Measurements from ENCODE around the gene FOXS1.

FOXS1 gene

DNA sequence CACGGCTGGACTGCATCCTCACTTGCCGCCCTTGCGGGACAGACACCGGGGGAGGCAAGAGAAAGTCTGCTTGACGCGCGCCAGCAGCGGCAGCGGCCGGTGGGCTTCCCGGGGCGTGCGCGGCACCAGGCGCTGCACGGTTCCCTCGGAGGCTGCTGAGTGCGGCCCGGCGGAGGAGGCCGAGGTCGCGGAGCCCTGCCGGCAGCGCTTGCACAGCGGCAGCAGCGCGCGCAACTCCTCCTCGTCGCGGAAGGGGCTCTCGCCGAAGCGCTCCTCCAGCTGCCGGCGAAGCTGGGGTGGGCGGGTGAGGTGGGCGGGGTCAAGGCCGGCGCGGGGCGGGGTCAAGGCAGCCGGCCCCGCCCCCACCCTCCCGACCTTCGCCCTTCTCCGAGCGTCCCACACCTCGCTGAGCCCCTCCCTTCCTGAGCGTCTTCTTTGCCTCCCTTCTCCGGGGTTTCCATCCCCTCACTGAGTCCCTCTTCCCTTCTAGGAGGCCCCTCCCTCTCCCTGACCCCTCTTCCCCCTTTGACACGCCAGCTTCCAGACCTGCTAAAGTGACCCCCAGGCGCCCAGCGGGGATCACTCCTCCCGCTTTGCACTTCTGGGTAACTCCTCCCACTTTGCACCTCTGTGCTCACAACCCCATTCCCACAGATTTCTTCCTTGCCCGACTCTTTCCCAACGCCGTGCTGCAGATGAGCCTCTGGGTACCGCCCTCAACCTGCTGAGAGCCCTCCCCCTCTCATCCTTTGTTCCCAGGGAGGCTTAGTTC lies 16.2 kb upstream of the FOXS1 start:
- DNase-seq (ENCODE audit: low read depth in 4 of 4, low spot score in 1 of 4): peak; percentile 33 to 53 (median 43)

DNA sequence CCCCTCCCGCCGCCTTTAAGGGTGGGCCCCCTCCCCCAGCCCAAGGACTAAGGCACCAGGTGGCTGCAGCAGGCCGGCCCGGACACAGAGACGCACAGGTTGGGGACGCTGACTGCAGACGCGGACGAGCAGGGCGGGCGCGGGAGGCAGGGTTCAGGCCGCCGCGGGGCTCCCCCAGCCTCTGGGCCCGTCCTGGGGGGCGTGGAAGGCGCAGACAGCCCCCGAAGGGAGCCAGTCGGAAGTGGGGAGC lies 15.7 kb upstream of the FOXS1 start:
- no peak for DNase-seq (ENCODE audit: low read depth in 4 of 4, low spot score in 1 of 4)

DNA sequence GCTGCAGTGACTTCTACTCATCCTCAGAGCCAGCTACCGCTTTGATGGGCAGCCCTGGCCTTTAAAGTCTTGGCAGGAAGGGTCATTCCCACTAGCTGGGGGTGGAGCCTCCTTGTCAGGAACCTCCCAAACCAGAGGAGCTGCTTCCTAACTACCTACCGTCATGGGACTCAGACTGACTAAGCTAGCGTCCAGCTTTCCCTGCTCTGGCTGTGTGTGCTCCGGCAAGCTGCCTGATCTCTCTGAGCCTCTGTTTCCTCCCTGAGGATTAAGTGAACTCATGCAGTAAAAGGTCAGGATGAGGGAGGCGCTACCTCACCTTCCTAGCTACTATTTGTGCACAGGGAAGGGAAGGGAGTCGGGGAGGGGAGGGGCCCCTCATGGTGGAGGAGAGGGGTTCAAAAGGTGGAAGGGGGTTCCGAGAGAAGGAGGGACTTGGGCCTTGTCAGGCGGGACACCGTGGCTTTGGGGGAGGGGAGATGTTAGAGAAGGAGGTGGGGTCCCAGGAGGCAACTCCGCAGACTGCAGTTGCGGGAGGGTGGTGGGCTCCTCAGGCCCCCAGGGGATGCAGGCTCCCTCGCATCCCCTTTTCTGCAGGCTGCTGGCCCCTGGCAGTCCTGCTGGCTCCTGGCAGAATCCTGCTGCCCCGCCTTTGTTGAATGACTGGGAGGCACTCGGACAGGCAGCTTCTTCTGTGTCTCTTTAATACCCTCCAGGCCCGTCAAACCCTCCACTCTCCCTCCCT lies 15.2 kb upstream of the FOXS1 start:
- no peak for DNase-seq (ENCODE audit: low read depth in 4 of 4, low spot score in 1 of 4)

DNA sequence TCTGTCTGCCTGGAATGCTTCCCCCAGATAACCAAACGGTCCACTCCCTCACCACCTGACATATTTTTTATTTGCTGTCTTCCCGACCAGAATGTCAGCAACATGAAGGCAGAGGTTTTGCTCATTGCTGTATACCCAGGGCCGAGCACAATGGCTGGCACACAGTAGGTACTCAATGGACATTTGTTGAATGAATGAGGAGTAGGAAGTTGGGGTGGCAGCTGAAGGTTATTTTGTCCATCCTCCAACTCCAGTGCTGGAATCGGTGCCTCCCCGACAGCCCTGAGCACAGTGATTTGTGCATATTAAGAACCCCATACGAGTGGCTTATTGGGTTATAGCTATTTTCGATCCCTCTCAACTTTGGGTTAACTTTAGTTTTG lies 14.6 kb upstream of the FOXS1 start:
- no peak for DNase-seq (ENCODE audit: low read depth in 4 of 4, low spot score in 1 of 4)

DNA sequence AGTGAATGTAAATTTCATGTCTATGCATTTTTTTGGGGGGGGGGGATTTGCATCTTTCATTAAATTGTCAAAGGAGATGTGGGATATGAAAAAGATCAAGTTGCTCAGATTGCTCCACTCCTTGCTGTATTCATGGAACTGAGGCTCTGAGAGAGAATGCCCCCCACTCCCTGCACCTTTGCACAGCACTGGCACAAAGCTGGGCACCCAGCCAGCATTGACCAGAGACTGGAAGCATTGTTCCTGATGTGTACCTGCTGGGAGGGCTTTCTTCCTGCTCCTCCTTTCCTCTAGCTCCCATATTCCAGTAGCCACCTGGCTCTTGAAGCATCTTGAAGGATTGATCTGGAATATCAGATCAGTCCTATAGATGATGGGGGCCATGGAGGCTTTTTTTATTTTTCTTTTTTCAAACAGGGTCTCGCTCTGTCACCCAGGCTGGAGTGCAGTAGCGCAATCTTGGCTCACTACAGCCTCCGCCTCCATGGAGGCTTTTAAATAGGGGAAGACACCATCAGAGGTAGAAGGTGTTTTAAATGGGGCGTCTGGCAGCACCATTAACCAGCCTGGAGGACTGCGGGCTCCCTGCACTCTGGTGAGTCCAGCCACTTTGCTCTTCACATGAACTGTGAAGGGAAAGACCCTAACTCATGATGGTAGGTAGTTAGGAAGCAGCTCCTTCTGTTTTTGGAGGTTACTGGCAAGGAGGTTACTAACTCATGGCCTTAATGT lies 14.0 kb upstream of the FOXS1 start:
- DNase-seq (ENCODE audit: low read depth in 4 of 4, low spot score in 1 of 4): no peak

DNA sequence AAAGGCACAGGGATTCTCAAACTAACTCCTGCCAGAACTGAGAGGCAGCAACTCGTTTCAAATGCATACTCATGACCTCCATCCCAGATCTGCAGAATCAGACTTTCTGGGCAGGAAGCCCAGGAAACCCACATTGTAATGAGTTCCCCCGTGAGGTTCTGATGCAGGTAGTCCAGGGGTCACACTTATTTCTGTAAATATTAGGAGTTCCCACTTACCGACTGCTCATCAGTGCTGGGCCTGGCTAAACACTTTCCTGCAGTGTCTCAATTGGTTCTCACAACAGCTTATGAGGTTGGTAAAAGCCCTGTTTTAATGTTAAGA lies 13.3 kb upstream of the FOXS1 start:
- DNase-seq (ENCODE audit: low read depth in 4 of 4, low spot score in 1 of 4): no peak

DNA sequence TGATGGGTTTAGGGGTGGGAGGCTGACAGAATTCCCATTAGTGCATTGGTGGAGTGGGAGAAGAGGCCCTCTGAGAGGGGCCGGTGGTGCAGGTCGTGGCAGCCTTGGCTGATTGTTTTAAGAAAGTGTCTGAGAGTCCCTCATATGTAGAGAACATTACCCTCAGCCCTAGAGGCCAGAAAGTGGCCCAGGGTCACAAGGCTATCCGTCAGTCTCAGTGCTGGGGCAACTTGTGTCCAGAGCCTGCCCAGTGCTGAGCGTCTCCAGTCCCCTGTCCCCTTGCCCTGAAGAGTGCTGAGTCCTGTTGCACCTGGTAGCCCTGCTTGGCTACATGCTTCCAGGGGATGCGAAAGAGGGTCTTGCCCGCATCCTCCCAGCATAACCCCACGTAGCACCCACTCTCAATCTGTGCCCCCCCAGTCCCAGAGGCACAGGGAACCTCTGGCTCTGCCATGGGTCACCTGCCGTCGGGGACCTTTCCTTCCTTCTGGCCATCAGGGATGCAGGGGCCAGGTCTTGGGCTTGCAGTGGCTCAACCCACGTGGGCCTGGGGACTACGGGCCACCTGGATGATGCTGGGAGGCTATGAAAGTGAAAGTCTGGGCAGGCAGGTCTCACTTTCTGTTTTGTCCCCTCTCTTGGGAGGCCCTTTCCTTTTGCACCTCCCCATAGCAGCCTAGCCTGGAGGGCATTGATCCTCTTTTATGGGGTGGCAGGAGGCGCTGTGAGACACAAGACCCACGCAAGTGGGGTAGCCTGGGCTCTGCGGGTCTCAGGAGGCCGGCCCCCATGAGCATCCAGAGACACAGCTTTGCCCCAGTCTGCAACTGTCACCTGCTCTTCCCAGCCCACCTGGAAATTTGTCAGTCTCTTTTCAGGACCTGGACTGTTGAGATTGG lies 12.7 kb upstream of the FOXS1 start:
- no peak for DNase-seq (ENCODE audit: low read depth in 4 of 4, low spot score in 1 of 4)

DNA sequence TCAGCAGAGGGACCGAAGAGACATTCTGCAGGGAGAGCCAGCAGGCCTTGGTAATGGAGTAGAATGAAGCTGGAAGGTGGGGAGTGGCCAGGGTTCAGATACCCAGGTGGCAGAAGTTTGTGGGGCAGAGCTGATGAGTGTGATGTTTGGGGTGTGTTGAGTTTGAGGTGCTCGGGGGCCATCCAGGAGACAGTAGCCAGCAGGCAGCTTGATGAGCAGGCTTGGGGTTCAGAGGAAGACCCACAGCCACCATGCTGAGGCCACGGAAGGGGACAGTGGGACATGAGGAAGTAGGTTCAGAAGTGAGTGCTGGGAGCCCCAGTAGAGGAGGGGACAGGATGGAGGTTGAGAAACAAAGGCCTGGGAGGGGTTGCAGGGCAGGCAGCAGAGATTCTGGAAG lies 11.1 kb upstream of the FOXS1 start:
- no peak for DNase-seq (ENCODE audit: low read depth in 4 of 4, low spot score in 1 of 4)

DNA sequence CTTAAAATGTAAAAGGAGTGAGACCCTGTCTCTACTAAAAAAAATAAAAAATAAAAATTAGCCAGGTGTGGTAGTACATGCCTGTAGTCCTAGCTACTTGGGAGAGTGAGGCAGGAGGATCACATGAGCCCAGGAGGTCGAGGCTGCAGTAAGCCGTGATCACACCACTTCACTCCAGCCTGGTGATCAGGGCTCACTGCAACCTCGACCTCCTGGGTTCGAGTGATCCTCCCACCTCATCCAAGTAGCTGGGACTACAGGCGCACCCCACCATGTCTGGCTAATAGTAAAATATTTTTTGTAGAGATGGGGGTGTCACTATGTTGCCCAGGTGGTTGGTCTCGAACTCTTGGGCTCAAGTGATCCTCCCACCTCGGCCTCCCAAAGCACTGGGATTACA lies 8.1 kb upstream of the FOXS1 start:
- DNase-seq (ENCODE audit: low read depth in 4 of 4, low spot score in 1 of 4): no peak

DNA sequence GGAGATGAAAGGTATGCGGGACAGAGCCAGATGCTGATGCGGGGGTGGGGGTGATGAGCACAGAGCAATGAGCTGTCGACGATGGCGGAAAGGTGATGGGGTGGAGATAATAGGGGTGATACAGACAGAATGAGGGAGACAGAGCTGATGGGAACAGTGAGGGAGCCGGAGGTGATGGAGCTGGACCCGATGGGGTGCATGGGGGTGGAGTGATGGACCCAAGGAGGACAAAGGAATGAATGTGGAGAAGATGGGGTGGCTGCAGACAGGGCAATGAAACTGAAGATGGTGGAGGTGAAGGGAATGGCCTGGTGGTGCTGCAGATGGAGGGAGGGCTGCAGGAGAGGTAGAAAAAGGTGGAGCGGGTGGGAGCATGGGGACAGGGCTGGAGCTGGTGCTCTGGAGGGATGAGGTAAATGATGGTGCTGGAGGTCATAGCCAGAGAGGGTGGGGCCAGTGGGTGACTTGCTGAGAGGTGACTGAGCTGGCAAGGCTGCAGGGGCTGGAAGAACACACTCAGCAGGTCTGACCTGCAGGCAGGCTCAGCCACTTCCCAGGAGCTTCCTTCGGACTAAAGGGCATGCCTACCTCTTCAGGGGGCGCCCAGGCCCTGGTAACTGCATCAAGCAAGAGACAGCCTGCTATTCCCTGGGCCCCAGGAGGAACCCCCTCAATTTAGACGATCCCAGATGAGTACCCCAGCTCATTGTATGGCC lies 6.0 kb upstream of the FOXS1 start:
- no peak for DNase-seq (ENCODE audit: low read depth in 4 of 4, low spot score in 1 of 4)

DNA sequence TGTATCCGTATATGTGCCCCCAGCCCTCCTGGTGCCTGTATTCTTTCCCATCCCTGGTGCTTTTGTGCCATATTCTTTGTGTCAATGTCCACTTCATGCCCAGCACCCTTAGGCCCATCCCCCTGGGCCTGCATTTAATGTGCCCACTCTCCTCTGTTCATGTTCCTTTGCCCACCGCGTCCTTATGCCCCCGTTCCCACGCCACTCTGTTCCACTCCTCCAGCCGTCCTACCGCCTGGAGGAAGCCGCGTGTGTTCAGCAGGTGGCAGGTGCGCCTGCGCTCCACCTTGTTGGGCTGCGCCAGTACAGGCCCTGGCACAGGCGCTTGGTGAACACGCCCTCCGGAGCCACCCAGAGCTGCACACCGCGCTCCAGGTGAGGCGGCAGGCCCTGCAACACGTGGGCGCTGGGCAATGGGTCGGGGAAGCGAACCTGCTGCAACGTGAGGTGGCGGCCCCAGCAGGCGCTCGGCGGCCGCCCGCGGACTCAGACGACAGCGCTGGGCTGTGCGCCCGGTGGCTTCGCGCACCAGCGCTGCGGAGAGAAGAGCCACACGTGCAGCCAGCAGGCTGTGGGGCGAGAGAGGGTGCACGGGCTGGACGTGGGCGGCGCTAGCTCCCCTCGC lies 4.0 kb upstream of the FOXS1 start:
- no peak for DNase-seq (ENCODE audit: low read depth in 4 of 4, low spot score in 1 of 4)

DNA sequence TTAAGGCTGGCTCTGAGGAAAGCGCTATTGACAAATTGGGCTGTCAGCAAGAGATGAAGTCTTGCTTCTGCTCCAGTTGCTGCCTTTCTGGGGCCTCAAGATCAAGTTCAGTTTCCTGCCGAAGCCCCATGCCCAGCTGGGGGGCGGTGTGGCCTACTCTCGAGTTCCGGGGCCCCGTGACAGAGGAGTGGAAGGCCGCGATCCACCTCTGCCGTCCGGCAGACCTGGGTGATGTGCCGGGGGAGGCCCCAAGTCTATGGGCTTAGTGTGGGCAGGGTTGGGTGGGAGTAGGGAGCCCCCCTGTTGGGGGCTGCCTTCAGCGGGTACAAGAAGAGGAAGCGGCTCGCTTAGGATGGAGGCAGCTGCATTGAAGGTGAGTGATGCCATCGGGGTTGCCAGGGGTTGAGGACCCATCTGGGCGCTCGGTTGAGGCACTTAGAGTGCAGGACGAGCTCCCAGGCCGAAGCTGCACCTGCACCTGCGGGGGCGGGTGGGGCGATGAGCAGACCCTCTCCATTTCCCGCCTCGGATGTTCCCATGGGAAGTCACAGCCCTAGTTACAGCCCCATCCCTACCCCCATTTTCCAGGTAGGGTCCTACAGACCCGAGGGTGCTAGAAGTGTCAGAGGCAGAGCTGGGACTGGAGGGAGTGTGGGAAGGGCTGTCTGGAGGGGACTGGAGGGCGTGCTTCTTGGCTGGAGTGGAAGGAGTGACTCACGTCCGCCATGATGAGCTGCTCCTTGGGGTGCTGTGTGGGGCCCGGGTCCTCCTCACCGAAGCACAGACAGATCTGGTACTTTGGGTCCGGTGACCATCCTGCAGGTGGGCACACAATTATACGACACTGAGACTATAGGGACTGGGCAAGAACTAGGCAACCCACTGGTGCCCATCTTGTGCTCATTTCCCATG lies 2.9 kb upstream of the FOXS1 start:
- no peak for DNase-seq (ENCODE audit: low read depth in 4 of 4, low spot score in 1 of 4)

DNA sequence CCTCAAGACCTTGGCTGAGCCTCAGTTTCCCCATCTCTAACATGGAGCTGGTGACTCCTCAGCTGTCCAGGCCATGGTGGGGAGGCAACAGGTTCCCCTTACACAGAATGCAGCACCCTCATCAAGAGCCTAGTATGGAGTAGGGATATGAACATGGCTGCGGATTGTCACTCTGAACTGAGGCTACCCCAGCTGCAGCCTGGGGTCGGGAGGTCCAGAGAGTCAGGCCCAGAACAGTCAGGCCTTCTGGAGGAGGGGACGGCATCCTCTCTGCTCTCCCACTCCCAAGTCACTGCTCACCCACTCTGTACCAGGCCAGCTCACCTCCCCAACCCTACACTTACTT lies 1.4 kb upstream of the FOXS1 start:
- DNase-seq (ENCODE audit: low read depth in 4 of 4, low spot score in 1 of 4): no peak

DNA sequence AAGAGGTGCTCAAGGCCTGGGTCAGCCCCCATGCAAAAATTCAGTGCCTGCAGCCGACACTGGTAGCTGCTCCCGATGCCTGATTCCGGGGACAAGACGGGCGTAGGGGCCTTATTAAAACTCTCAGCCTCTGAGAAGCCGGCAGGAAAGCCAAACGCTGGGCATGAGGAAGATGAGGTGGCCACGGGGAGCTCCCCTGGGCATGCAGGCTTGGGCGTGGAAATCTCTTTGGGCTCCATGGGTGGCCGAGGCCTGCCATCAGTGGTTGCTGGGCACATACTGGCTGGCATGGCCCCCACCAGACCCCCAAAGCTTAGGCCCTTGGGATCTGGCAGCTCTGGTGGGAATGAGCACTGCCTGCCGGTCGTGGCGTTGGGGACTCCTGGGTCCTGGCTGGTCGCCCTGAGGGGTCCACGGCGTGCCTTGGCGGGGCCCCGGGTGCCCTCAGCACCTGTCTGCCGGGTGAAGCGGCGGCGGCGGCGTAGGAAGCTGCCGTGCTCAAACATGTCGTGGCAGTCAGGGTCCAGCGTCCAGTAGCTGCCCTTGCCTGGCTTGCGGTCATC lies 586 bp downstream of the FOXS1 start:
- DNase-seq (ENCODE audit: low read depth in 4 of 4, low spot score in 1 of 4): no peak

DNA sequence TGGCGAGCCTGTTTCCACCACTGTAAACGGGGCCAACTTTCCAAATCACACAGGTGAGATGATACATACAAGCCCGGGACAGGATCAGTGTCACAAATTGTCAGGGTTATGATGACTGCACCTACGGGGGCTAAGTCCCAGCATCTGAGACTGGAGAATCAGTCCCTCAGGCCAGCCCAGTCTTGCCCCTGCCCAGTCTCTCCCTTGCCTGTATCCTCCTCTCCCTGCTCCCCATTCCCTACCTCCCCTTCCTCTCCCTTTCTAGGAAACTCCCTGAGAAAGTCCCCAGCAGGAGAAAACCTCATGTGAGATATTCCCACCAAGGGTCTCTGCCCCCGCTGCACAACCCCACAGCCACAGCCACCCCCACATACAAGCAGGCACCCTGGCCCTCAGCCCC lies 1.5 kb downstream of the FOXS1 start:
- DNase-seq (ENCODE audit: low read depth in 4 of 4, low spot score in 1 of 4): no peak

DNA sequence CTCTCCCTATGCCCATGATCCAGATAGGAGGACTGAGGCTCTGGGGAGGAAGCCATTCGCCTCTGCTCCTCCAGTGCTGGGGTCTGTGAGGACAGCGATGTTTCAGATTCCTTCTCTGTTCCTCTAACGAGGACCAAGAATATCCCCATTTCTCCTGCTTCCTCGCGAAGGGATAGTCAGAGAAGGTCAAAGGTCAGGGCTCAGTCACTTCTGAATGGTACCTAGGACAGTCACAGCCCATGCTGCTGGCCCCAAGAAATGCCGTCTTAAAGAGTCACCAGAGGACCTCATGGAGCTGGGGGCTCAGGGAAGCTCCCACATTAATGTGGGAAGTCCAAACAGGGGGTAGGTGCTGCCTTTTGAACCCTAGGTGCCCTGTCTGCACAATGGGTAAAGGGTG lies 2.1 kb downstream of the FOXS1 start:
- DNase-seq (ENCODE audit: low read depth in 4 of 4, low spot score in 1 of 4): no peak

DNA sequence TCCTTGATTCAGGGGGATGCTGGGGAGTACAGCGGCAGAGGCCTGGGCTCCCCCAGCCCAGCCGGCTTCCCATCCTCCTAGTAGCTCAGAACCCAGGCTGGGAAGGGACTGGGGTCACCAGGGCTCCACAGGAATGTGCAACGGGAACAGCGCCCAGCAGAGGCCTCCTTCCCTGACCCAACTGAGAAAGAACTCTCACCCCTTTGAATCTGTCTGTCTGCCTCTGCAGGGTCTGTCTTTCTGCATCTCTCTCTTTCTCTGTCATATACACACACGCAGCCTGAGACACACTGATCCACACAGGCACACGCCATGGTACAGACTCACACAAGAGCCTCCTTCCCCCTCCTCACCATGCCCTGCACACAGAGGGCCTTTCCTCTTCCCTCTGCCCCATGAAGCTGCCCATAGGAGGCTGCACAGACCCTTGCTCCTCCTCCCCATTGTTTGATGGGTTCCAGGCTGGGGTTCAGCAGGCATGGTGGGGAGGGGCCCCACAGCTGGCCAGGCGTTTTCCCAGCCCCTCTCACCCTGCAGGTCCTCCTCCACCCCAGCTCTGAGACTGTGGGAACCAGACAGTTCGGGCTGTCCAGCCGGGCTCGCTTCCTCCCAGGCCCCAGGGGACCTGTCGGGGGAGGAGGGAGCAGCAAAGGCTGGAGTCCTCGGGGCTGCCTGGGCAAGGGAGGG lies 2.8 kb downstream of the FOXS1 start:
- DNase-seq (ENCODE audit: low read depth in 4 of 4, low spot score in 1 of 4): no peak

DNA sequence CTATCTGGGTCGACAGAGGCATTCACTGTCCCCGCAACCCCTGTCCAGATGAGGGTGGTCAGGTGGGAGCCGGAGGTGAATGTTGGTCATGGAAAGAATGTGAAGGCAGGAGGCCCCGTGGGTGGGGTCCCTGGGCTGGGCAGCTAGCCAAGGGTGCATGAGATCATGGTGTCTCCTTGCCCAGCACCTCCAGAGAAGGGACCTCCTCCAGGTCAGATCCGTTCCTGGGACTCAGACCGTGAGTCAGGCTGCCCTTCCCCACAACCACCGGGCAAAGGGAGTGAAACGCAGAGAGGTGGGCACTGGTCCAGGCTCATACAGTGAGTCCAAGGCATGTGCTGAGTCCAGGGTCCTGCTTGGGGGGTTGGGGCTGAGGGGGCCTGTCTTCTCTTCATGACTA lies 3.5 kb downstream of the FOXS1 start:
- DNase-seq (ENCODE audit: low read depth in 4 of 4, low spot score in 1 of 4): no peak
